HG03175 (cell line): ENCODE data around the gene FAM110A.

ENCODE experiments used
- ATAC-seq: cut with Tn5 transposase; IDR thresholded peaks from one replicate; pipeline ENCODE4 v1.9.1; 2021; ENCODE audit warnings: mild to moderate bottlenecking, moderate library complexity; ENCODE audit not compliant: unreplicated experiment

Gene FAM110A

DNA sequence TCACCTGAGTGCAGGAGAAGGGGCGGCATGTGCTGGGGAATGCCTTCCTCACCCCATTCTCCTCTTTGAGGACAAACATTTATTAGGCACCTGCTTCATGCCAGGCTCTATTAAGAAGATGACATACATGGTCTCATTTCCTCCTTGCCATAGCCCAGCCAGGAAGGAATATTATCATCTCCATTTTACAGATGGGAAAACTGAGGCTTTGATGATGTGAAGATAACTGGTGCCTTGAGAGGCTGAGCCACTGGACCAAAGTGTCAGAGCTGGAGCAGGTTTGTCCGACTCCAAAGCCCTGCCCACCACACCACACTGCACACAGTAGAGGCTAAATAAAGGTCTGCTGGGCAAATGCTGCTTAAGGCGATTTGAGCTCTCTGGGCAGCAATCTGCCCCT, 37.2 kb downstream of the FAM110A start:
- ATAC-seq: no peak

DNA sequence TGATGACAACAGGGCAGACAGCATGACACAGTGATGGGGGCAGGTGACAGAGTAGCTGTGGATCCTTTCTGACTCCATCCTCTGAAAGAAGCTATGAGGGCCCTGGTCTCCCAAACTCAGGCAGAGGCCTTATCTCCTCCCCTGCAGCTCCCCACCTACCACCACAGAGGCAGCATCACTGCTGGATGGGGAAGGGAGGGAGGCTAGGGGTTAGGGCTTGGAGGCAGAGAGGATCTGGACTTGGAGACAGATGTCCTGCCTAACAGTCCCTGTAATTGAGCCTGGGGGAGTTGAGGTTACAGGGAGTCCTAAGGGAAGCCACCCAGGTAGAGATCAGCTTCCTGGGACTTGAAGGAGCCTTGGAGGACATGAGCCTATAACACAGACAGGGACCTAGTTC, 37.9 kb downstream of the FAM110A start:
- ATAC-seq: no peak

DNA sequence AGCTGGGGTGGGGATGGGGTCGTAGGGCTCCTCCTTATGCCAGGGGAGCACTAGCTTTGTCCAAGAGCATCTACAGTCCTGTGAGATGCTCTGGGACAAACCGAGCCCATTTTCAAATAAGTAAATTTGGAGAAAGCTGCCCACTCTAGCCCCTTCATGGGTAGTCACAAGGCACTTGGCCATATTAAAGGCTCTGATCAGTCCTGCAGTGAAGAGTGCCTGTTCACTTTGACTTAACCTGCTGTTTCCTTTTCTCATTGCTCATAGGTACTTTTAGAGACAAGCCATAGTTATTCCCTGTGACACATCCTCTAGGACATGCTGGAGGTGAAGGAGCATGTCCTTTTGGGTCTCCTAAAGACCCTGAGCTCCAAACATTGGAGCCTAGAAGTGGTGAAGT, 38.4 kb downstream of the FAM110A start:
- no peak for ATAC-seq

- ATAC-seq: no peak
These were observed 39.5 kb downstream of the FAM110A start for GRCh38 chr20:872855-873520.

GRCh38 chr20:873875-874607, 40.5 kb downstream of the FAM110A start:
- ATAC-seq: no peak

GRCh38 chr20:875115-875514, 41.6 kb downstream of the FAM110A start:
- ATAC-seq: no peak

GRCh38 chr20:877814-878213, 44.3 kb downstream of the FAM110A start:
- no peak for ATAC-seq

- ATAC-seq: no peak
These were observed 45.2 kb downstream of the FAM110A start for GRCh38 chr20:878511-879307.

DNA sequence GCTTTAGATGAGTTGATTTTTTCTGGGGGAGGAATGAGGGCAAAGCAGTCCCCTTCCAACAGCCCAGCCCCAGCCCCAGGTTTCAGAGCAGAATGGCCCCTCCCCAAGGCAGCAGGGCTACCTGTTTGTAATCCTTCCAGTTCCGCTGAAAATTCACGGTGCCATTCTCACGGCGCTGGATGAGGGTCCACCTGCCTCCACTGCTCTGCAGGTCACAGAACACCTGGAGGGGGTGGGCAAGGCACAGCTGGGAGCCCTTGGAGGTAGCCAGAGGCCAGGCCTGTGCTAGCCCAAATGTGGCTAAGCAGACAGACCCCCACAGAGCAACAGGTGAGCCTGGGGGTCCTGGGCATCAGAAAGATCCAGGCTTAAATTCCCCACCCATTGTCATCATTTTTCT, 46.1 kb downstream of the FAM110A start:
- no peak for ATAC-seq

GRCh38 chr20:881051-881782, 47.7 kb downstream of the FAM110A start:
- ATAC-seq: no peak

GRCh38 chr20:881783-882144, 48.2 kb downstream of the FAM110A start:
- ATAC-seq: no peak

- no peak for ATAC-seq
These were observed 51.8 kb downstream of the FAM110A start for GRCh38 chr20:884983-885952.

GRCh38 chr20:887137-887536, 53.6 kb downstream of the FAM110A start:
- no peak for ATAC-seq

- ATAC-seq: no peak
These were observed 54.5 kb downstream of the FAM110A start for GRCh38 chr20:888057-888456.

GRCh38 chr20:889106-889505, 55.6 kb downstream of the FAM110A start:
- ATAC-seq: no peak

DNA sequence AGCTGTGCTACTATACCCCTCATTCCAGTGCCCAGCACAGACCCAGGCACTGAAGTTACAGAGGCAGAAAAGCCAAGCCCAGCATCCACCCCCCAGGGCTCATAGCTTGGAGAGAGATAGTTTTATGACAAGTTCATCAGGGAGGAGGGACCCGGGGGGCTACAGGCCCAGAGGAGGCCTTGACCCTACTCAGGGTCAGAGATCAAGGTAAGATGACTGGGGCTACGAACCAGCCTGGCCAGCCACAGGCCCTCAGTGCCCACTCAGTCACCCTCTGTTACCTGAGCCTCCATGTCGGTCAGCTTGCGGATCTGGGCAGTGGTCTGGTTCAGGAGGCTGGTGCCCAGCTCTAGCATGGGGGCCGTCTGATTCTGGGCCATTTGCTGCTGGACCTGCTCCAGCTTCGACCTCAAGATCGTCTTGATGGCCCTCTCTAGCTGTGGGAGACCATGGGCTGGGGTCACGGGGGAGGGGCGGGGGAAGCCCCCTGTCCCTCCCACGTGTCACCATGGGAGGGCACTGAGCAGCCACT, 56.5 kb downstream of the FAM110A start:
- ATAC-seq: no peak

DNA sequence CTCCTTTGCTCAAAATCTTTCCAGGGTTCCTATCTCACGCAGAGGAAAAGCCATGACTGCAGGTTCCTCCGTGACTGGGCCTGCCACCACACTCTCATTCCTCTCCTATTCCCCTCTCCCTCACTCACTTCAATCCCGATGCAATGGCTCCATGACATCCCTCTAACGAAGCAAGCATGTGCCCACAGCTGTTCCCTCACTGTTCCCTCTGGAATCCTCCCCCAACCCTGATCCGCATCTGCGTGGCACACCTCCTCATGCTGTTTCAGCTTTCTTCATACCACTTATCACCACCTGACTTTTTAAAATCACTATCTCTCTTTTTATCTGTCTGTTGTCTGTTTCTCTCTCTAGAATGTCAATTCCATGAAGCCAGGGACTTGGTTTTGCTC, 57.1 kb downstream of the FAM110A start:
- ATAC-seq: no peak

GRCh38 chr20:891058-891705, 57.7 kb downstream of the FAM110A start:
- no peak for ATAC-seq

- no peak for ATAC-seq
These were observed 58.2 kb downstream of the FAM110A start for GRCh38 chr20:891706-892080.
